HepG2 (cell line): ENCODE measurements around the gene HMCN1. TPM values are rescaled to one million over a fixed set of nuclear protein-coding genes. Genes with fewer than 3 reads are reported as not detected.

ENCODE experiments used
- ATAC-seq: fragments of 200-7000 bp; cut with Tn5 transposase; 3 replicates; pipeline ENCODE4 v1.9.1; 2020; ENCODE audit warnings: mild to moderate bottlenecking, moderate library complexity
- BruUV-seq: library from RNA; stranded (reverse); fragments of 400-500 nt; replicated peaks from 2 replicates; lab custom pipeline; 2021; lab: Mats Ljungman, UMichigan
- CTCF ChIA-PET: fragments of 300-600 bp; formaldehyde crosslinking; extraction: SDS; loops from one replicate; lab custom pipeline; 2021; ENCODE audit warnings: low total read pairs, inconsistent platforms, low intra/inter-chr PET ratio; lab: Yijun Ruan, JAX
- POLR2A ChIA-PET: fragments of 350-600 bp; sonication (Branson Sonifier 250); formaldehyde crosslinking; loops from one replicate; lab custom pipeline; 2020; ENCODE audit warnings: antibody characterized with exemption, inconsistent platforms; lab: Yijun Ruan, JAX
- DNase-seq: peaks from one replicate; pipeline ENCODE4 v3.0.0-alpha.2; 2015; ENCODE audit warnings: low spot score
- FAIRE-seq: peaks from 3 replicates; lab custom pipeline; 2011; peaks lifted over from hg19 to GRCh38; lab: Jason Lieb, UNC
- H2AFZ ChIP-seq: one replicate; pipeline ENCODE4 v1.6.1; 2011; ENCODE audit warnings: low read length, inconsistent platforms
- H3K27ac ChIP-seq: fragments of 300-600 bp; 3 replicates; pipeline ENCODE4 v1.8.0; 2011; ENCODE audit warnings: mixed run types, mild to moderate bottlenecking, mixed read lengths, low read length, inconsistent platforms; ENCODE audit not compliant: insufficient read depth; ENCODE audit errors: extremely low read length
- H3K27me3 ChIP-seq, 2 experiments: fragments of 200-600 bp in 1 of 2; 2 replicates in 1 of 2; 3 replicates in 1 of 2; pipeline versions ENCODE4 v1.6.0 to v1.8.0; 2011; ENCODE audit warnings: low read length in 2 of 2, mild to moderate bottlenecking in 2 of 2, moderate library complexity in 2 of 2, inconsistent platforms in 1 of 2; ENCODE audit not compliant: insufficient read depth in 2 of 2, control insufficient read depth in 1 of 2
- H3K36me3 ChIP-seq, 2 experiments: fragments of 200-600 bp in 1 of 2; replicated peaks in 1 of 2; 2 replicates in 1 of 2; 3 replicates in 1 of 2; pipeline versions ENCODE4 v1.5.1 to v1.8.0; 2011; ENCODE audit warnings: low read length in 2 of 2, inconsistent platforms in 1 of 2; ENCODE audit not compliant: insufficient read depth in 2 of 2, control insufficient read depth in 1 of 2
- H3K4me1 ChIP-seq: 2 replicates; pipeline ENCODE4 v1.5.1; 2012; ENCODE audit warnings: low read length, inconsistent platforms; ENCODE audit not compliant: insufficient read depth
- H3K4me2 ChIP-seq: 2 replicates; pipeline ENCODE4 v1.6.0; 2011; ENCODE audit warnings: low read depth, low read length, inconsistent platforms
- H3K4me3 ChIP-seq, 3 experiments: fragments of 200-600 bp in 1 of 3; sonication (generic), shearing (Covaris generic) in 1 of 3; replicated peaks in 1 of 3; 2 replicates each; pipeline ENCODE4 v1.5.1; 2011 to 2016; ENCODE audit warnings: low read length in 3 of 3, inconsistent platforms in 2 of 3, low read depth in 2 of 3, mild to moderate bottlenecking in 2 of 3, control low read depth in 1 of 3, mixed read lengths in 1 of 3; ENCODE audit not compliant: insufficient read depth in 1 of 3
- H3K79me2 ChIP-seq: one replicate; pipeline ENCODE4 v1.6.1; 2011; ENCODE audit warnings: low read length, inconsistent platforms; ENCODE audit not compliant: insufficient read depth
- H3K9ac ChIP-seq: 2 replicates; pipeline ENCODE4 v1.6.0; 2011; ENCODE audit warnings: mild to moderate bottlenecking, low read depth, low read length, inconsistent platforms; ENCODE audit not compliant: insufficient read depth
- H3K9me3 ChIP-seq: 2 replicates; pipeline ENCODE4 v1.5.1; 2012; ENCODE audit warnings: mild to moderate bottlenecking, low read length
- H4K20me1 ChIP-seq: 2 replicates; pipeline ENCODE4 v1.6.0; 2011; ENCODE audit warnings: inconsistent platforms, mild to moderate bottlenecking, low read length, moderate library complexity; ENCODE audit not compliant: insufficient read depth
- ETV5 ChIP-seq: IDR thresholded peaks from 2 replicates; pipeline ENCODE4 v1.6.1; 2018; ENCODE audit warnings: missing biosample characterization, missing genetic modification reagents, inconsistent platforms, borderline replicate concordance
- MAF1 ChIP-seq: sonication (generic); formaldehyde crosslinking; IDR thresholded peaks from 2 replicates; pipeline ENCODE4 v1.5.0; 2020; ENCODE audit warnings: missing genetic modification reagents, borderline replicate concordance
- MTA1 ChIP-seq: sonication (generic); formaldehyde crosslinking; IDR thresholded peaks from 2 replicates; pipeline ENCODE4 v1.4.0; 2020; ENCODE audit warnings: missing genetic modification reagents, mild to moderate bottlenecking, borderline replicate concordance
- SOX5 ChIP-seq: IDR thresholded peaks from 2 replicates; pipeline ENCODE4 v1.6.1; 2016; ENCODE audit warnings: borderline replicate concordance
- TAF1 ChIP-seq: sonication (generic); formaldehyde crosslinking; IDR thresholded peaks from 2 replicates; pipeline ENCODE4 v1.4.0; 2020; ENCODE audit warnings: missing genetic modification reagents
- ZC3H13 ChIP-seq: sonication (generic); formaldehyde crosslinking; IDR thresholded peaks from 2 replicates; pipeline ENCODE4 v1.8.1; 2023; ENCODE audit warnings: mild to moderate bottlenecking, missing genetic modification reagents, moderate library complexity
- ZNF292 ChIP-seq: sonication (generic); formaldehyde crosslinking; IDR thresholded peaks from 2 replicates; pipeline ENCODE4 v1.8.1; 2022; ENCODE audit warnings: mild to moderate bottlenecking, low read depth, missing genetic modification reagents, borderline replicate concordance
- WGBS: methylation state at CpG from one replicate; pipeline ENCODE4 v1.1.6; 2017; ENCODE audit warnings: low lambda C conversion rate; 5-methylcytosine and 5-hydroxymethylcytosine counted together
- in situ Hi-C: cut with HindIII; loops from 2 replicates; pipeline ENCODE4 v1.10.0; 2017; ENCODE audit warnings: low pct_unique_long_range_greater_than_20kb; ENCODE audit not compliant: extremely low pct_ligation_motif_present
- intact Hi-C: fragments of 100-400 bp; cut with micrococcal nuclease; formaldehyde crosslinking; loops from one replicate; pipeline ENCODE4 v1.10.0; 2022; ENCODE audit not compliant: unreplicated experiment
- polyA plus RNA-seq, 8 experiments: library from polyadenylated mRNA; depleted of rRNA in 3 of 8; stranded (reverse) in 7 of 8; unstranded in 1 of 8; fragments of >200 nt; fragmentation: Illumina TruSeq in 4 of 8; extraction: Trizol in 4 of 8; gene quantifications; 2 replicates each; pipeline versions ENCODE4 v1.2.1 to v1.2.3, GENCODE V29; 2011 to 2016; ENCODE audit warnings: low read depth in 4 of 8, missing spikeins in 1 of 8, mixed read lengths in 1 of 8; ENCODE audit not compliant: insufficient read depth in 1 of 8
- total RNA-seq, 5 experiments: library from RNA; depleted of rRNA; stranded (reverse); fragments of >200 nt; fragmentation: Illumina TruSeq; extraction: Trizol; gene quantifications; 2 replicates each; pipeline ENCODE4 v1.2.3, GENCODE V29; 2016; ENCODE audit warnings: low read depth in 1 of 5
- TF ChIP-seq, protein P1 (sequence below), 2 experiments: sonication (generic) in 1 of 2; formaldehyde crosslinking in 1 of 2; IDR thresholded peaks; 2 replicates each; pipeline versions ENCODE4 v1.4.0 to v1.6.1; 2016 to 2020; ENCODE audit warnings: borderline replicate concordance in 1 of 2, low read depth in 1 of 2, mild to moderate bottlenecking in 1 of 2, missing genetic modification reagents in 1 of 2
- TF ChIP-seq, protein P2 (sequence below): sonication (generic); formaldehyde crosslinking; IDR thresholded peaks from 2 replicates; pipeline ENCODE4 v1.4.0; 2020; ENCODE audit warnings: missing genetic modification reagents
- TF ChIP-seq, protein P3 (sequence below): IDR thresholded peaks from 2 replicates; pipeline ENCODE4 v1.6.1; 2016; ENCODE audit warnings: mild to moderate bottlenecking

The HMCN1 gene
- total and polyA plus RNA-seq, 2 of the 13 experiments (the other 11 are each of a cell fraction or from before 2014, with no cell fraction given) = 0.03 TPM; not detected in 1

DNA sequence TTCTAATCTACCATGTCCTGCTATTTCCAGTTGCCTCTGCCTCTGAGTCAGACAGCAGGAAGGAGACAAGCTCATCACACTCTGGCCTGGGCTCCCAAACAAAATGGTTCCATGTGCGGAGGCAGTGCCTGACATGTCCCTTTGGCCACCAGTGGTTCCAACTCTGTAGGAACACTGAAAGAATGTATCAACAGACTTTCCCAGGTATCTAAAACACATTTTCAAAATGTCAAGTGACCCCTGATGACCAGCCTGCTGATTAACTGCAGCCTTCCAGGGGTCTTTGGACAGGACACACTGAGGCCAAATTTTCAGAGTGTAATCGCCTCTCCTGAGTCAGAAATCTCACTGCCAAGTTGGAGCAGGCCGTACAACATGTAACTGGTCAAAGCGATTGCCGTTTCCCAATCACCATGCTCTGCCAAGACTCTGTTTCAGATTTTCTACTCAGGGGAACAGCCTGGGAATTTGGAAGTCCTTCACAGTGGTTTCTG lies 468.1 kb downstream of the HMCN1 start:
- intact Hi-C loops (no loop called here), in situ Hi-C loops (no loop called here)
- WGBS = 36% methylated on average over 3 of the region's 5 CpGs
- Histone ChIP-seq H3K4me3 (no peak overlapping the region), H3K27me3 (no peaks in the 10 kb centered on the region), H3K27ac (no peak overlapping the region), H2AFZ (no peak overlapping the region), H3K4me1 (no peaks in the 10 kb centered on the region), H3K79me2 (no peaks in the 10 kb centered on the region), H3K9me3 (no peaks in the 10 kb centered on the region), H3K9ac (no peak overlapping the region), H4K20me1 (no peaks in the 10 kb centered on the region), H3K4me2 (no peak overlapping the region), H3K36me3 (no peaks in the 10 kb centered on the region)
- DNase-seq = no peak
- ATAC-seq = no peak
- CTCF ChIA-PET = no interaction called here
- FAIRE-seq = no peak
- POLR2A ChIA-PET = no interaction called here
- BruUV-seq = no TSS peak
- no peak for TF ChIP-seq MAF1 (CRISPR knock-in tag)
- no peak for TF ChIP-seq MTA1 (CRISPR knock-in tag)
- no peak for TF ChIP-seq ZNF292 (CRISPR knock-in tag)
- TF ChIP-seq, protein P1, sequence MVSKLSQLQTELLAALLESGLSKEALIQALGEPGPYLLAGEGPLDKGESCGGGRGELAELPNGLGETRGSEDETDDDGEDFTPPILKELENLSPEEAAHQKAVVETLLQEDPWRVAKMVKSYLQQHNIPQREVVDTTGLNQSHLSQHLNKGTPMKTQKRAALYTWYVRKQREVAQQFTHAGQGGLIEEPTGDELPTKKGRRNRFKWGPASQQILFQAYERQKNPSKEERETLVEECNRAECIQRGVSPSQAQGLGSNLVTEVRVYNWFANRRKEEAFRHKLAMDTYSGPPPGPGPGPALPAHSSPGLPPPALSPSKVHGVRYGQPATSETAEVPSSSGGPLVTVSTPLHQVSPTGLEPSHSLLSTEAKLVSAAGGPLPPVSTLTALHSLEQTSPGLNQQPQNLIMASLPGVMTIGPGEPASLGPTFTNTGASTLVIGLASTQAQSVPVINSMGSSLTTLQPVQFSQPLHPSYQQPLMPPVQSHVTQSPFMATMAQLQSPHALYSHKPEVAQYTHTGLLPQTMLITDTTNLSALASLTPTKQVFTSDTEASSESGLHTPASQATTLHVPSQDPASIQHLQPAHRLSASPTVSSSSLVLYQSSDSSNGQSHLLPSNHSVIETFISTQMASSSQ (IDR thresholded peaks at IDR 0.05; ENCODE audit: low read depth) = no peak
- TF ChIP-seq, protein P1 (CRISPR knock-in tag; IDR thresholded peaks at IDR 0.05; ENCODE audit: borderline replicate concordance) = no peak
- no peak for TF ChIP-seq ETV5
- TF ChIP-seq ZC3H13 = no peak
- TF ChIP-seq SOX5 (CRISPR knock-in tag) = no peak
- no peak for TF ChIP-seq TAF1 (CRISPR knock-in tag)
- TF ChIP-seq, protein P2, sequence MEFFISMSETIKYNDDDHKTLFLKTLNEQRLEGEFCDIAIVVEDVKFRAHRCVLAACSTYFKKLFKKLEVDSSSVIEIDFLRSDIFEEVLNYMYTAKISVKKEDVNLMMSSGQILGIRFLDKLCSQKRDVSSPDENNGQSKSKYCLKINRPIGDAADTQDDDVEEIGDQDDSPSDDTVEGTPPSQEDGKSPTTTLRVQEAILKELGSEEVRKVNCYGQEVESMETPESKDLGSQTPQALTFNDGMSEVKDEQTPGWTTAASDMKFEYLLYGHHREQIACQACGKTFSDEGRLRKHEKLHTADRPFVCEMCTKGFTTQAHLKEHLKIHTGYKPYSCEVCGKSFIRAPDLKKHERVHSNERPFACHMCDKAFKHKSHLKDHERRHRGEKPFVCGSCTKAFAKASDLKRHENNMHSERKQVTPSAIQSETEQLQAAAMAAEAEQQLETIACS (CRISPR knock-in tag) = no peak
- TF ChIP-seq, protein P3, sequence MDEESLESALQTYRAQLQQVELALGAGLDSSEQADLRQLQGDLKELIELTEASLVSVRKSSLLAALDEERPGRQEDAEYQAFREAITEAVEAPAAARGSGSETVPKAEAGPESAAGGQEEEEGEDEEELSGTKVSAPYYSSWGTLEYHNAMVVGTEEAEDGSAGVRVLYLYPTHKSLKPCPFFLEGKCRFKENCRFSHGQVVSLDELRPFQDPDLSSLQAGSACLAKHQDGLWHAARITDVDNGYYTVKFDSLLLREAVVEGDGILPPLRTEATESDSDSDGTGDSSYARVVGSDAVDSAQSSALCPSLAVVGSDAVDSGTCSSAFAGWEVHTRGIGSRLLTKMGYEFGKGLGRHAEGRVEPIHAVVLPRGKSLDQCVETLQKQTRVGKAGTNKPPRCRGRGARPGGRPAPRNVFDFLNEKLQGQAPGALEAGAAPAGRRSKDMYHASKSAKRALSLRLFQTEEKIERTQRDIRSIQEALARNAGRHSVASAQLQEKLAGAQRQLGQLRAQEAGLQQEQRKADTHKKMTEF (CRISPR knock-in tag) = no peak
